Mucosa of descending colon (tissue), 3 donors: ENCODE results near the gene ZIC5. TPM values are rescaled to one million over a fixed set of nuclear protein-coding genes. Genes with fewer than 3 reads are reported as not detected.

Experiments used
- ATAC-seq: fragments of 200-7000 bp; cut with Tn5 transposase; one replicate; pipeline ENCODE4 v1.9.1; 2020; ENCODE audit warnings: mild to moderate bottlenecking, moderate library complexity
- DNase-seq, 3 donors: peaks; one replicate each; pipeline ENCODE4 v3.0.0-alpha.2; 2020
- H3K36me3 ChIP-seq: fragments of 200-600 bp; one replicate; pipeline ENCODE4 v1.8.0; 2021; ENCODE audit warnings: low read depth, mild to moderate bottlenecking
- H3K4me1 ChIP-seq: fragments of 200-600 bp; one replicate; pipeline ENCODE4 v1.8.0; 2021; ENCODE audit warnings: low read depth, mild to moderate bottlenecking
- H3K4me3 ChIP-seq: fragments of 200-600 bp; one replicate; pipeline ENCODE4 v1.8.0; 2021; ENCODE audit warnings: mild to moderate bottlenecking
- H3K9me3 ChIP-seq: fragments of 200-600 bp; one replicate; pipeline ENCODE4 v1.8.0; 2021; ENCODE audit warnings: mild to moderate bottlenecking
- CTCF ChIP-seq: fragments of 200-600 bp; IDR thresholded peaks from one replicate; pipeline ENCODE4 v1.8.0; 2022; ENCODE audit warnings: antibody characterized with exemption, mild to moderate bottlenecking
- intact Hi-C, 2 donors: fragments of 100-400 bp; cut with DNase I in 1 of 2; cut with micrococcal nuclease in 1 of 2; formaldehyde crosslinking; loops; one replicate each; pipeline versions ENCODE4 v1.11.0 to v1.11.1; 2022; cut with DNase I, micrococcal nuclease
- total RNA-seq, 3 donors: library from RNA; stranded (reverse); fragmentation: NEBNext Ultra II Directional in 2 of 3; extraction: Animal tissue kit (Norgen Biotek cat#: 25700) in 2 of 3; gene quantifications; one replicate each; pipeline versions ENCODE4 v1.2.1 to v1.2.4, GENCODE V29; 2021 to 2023
- donor health status: DM: no; HTN: no; CAD: no; lungs with moderate emphysema.
- donor health status: DM: no; HTN: no; CAD: no.
- donor health status: DM: no; HTN: yes; CAD: no.

The ZIC5 gene
- total RNA-seq, 3 donors from 2014 or later, result not detected

- no peak for ATAC-seq
- Histone ChIP-seq H3K9me3 (no peaks in the 10 kb centered on the region), H3K4me3 (no peak overlapping the region), H3K36me3 (no peaks in the 10 kb centered on the region), H3K4me1 (no peaks in the 10 kb centered on the region)
- no peak for DNase-seq
- TF ChIP-seq CTCF, result no peak
- intact Hi-C loops, result loop anchor here in 1 of 2 donors (2.0 kb wide), 1 partner anchor 74 kb away; no protein-coding TSS in a partner anchor
These were observed 24.9 kb upstream of the ZIC5 start for GRCh38 chr13:99996381-99996973.

- H3K9me3 ChIP-seq, result no peaks in the 10 kb centered on the region
- peaks cover 4% of the 10 kb centered on the region for H3K4me1 ChIP-seq
- DNase-seq (no peak), ATAC-seq (no peak)
- intact Hi-C loops, result loop anchor here in 1 of 2 donors (2.0 kb wide), 1 partner anchor 73 kb away; no protein-coding TSS in a partner anchor
- H3K4me3 ChIP-seq, result no peak overlapping the region
- TF ChIP-seq CTCF, result no peak
- no peaks in the 10 kb centered on the region for H3K36me3 ChIP-seq
These were observed 24.2 kb upstream of the ZIC5 start for GRCh38 chr13:99995589-99996380.

GRCh38 chr13:99995104-99995588 lies 23.6 kb upstream of the ZIC5 start:
- no peaks in the 10 kb centered on the region for H3K36me3 ChIP-seq
- H3K4me3 ChIP-seq, result no peak overlapping the region
- H3K4me1 ChIP-seq, result peaks cover 8% of the 10 kb centered on the region
- no peak for TF ChIP-seq CTCF
- H3K9me3 ChIP-seq, result no peaks in the 10 kb centered on the region
- intact Hi-C loops, result no loop called here
- ATAC-seq (no peak), DNase-seq (no peak)

GRCh38 chr13:99994638-99995020 lies 23.1 kb upstream of the ZIC5 start:
- no peak overlapping the region for H3K4me3 ChIP-seq
- H3K36me3 ChIP-seq, result no peaks in the 10 kb centered on the region
- intact Hi-C loops, result no loop called here
- ATAC-seq (no peak), DNase-seq (no peak)
- peaks cover 13% of the 10 kb centered on the region for H3K4me1 ChIP-seq
- no peaks in the 10 kb centered on the region for H3K9me3 ChIP-seq
- TF ChIP-seq CTCF, result no peak

GRCh38 chr13:99993660-99994637 lies 22.4 kb upstream of the ZIC5 start:
- DNase-seq (no peak), ATAC-seq (no peak)
- Histone ChIP-seq H3K4me3 (no peak overlapping the region), H3K9me3 (no peaks in the 10 kb centered on the region), H3K4me1 (peaks cover 20% of the 10 kb centered on the region), H3K36me3 (no peaks in the 10 kb centered on the region)
- intact Hi-C loops, result no loop called here
- no peak for TF ChIP-seq CTCF
